ENCODE data around the gene MED6. TPM values are rescaled to one million over a fixed set of nuclear protein-coding genes. Genes with fewer than 3 reads are reported as not detected.

The MED6 gene
- polyA plus RNA-seq, 1 donor, result 31.6 TPM

DNA sequence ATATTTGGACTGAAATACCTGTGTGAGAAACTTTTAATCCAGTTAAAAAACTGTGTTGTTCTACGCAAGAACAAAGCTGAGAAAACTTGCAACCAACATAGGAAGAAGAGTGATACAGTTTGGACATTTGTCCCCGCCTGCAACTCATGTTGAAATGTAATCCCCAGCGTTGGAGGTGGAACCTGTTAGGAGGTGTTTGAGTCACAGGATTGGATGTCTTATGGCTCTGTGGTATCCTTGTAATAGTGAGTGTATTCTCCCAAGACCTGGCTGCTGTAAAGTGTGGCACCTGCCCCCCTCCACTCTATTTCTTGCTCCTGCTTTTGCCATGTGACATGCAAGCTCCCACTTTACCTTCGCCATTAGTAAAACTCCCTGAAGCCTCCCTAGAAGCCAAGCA is 37.0 kb downstream of the MED6 start:
- Histone ChIP-seq H3K36me3 (ENCODE audit: control insufficient read depth, insufficient read depth, low read length) (peaks cover 20% of the 10 kb centered on the region), H3K27ac (ENCODE audit: low read length) (no peak overlapping the region), H3K9me3 (ENCODE audit: control insufficient read depth, low read depth, low read length) (peaks cover 20% of the 10 kb centered on the region), H3K4me1 (ENCODE audit: control insufficient read depth, insufficient read depth, low read length) (no peaks in the 10 kb centered on the region), H3K27me3 (ENCODE audit: control insufficient read depth, insufficient read depth, low read length) (no peaks in the 10 kb centered on the region), H3K4me3 (ENCODE audit: low read length) (no peak overlapping the region)
- no CpG with 5 or more reads among the region's 4 CpGs for WGBS (ENCODE audit: insufficient coverage, low lambda C conversion rate)
- no peak for DNase-seq

DNA sequence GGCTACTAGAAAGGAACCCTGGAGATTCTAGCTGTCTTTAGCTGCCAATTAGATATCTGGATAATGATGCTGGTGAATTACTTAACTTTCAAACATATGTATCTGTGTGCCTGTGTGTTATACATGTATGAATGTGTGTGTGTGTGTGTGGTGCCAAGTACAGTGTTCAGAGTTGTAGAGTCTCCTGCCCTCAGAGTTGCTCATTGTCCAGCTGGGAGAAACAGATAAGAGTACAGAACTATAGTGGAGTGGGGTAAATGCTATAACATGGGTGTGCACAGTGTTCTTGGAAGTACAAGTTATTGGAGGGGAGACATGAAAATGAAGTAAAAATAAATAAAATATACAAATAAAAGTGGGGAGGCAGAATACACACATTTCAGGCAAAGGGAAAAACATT is 42.1 kb downstream of the MED6 start:
- DNase-seq, result no peak
- Histone ChIP-seq H3K9me3 (ENCODE audit: control insufficient read depth, low read depth, low read length) (peaks cover 11% of the 10 kb centered on the region), H3K36me3 (ENCODE audit: control insufficient read depth, insufficient read depth, low read length) (peaks cover 3% of the 10 kb centered on the region), H3K27me3 (ENCODE audit: control insufficient read depth, insufficient read depth, low read length) (no peaks in the 10 kb centered on the region), H3K4me3 (ENCODE audit: low read length) (no peak overlapping the region), H3K27ac (ENCODE audit: low read length) (no peak overlapping the region), H3K4me1 (ENCODE audit: control insufficient read depth, insufficient read depth, low read length) (no peaks in the 10 kb centered on the region)

GRCh38 chr14:70555890-70556289 is 44.6 kb downstream of the MED6 start:
- H3K9me3 ChIP-seq (ENCODE audit: control insufficient read depth, low read depth, low read length), result peaks cover 3% of the 10 kb centered on the region
- H3K36me3 ChIP-seq (ENCODE audit: control insufficient read depth, insufficient read depth, low read length), result no peaks in the 10 kb centered on the region
- no peak overlapping the region for H3K27ac ChIP-seq (ENCODE audit: low read length)
- no CpG with 5 or more reads among the region's 19 CpGs for WGBS (ENCODE audit: insufficient coverage, low lambda C conversion rate)
- no peaks in the 10 kb centered on the region for H3K4me1 ChIP-seq (ENCODE audit: control insufficient read depth, insufficient read depth, low read length)
- no peaks in the 10 kb centered on the region for H3K27me3 ChIP-seq (ENCODE audit: control insufficient read depth, insufficient read depth, low read length)
- no peak overlapping the region for H3K4me3 ChIP-seq (ENCODE audit: low read length)
- DNase-seq, result peak in 1 of 2 donors; percentile 8

GRCh38 chr14:70538087-70538486 is 62.4 kb downstream of the MED6 start:
- WGBS (ENCODE audit: insufficient coverage, low lambda C conversion rate), result 93% methylated on average over 3 of the region's 5 CpGs
- Histone ChIP-seq H3K4me1 (ENCODE audit: control insufficient read depth, insufficient read depth, low read length) (no peaks in the 10 kb centered on the region), H3K4me3 (ENCODE audit: low read length) (no peak overlapping the region), H3K9me3 (ENCODE audit: control insufficient read depth, low read depth, low read length) (peaks cover 10% of the 10 kb centered on the region), H3K27ac (ENCODE audit: low read length) (no peak overlapping the region), H3K27me3 (ENCODE audit: control insufficient read depth, insufficient read depth, low read length) (no peaks in the 10 kb centered on the region), H3K36me3 (ENCODE audit: control insufficient read depth, insufficient read depth, low read length) (no peaks in the 10 kb centered on the region)
- no peak for DNase-seq

GRCh38 chr14:70536830-70537229 is 63.6 kb downstream of the MED6 start:
- WGBS (ENCODE audit: insufficient coverage, low lambda C conversion rate), result no CpG with 5 or more reads among the region's 1 CpG
- no peak for DNase-seq

GRCh38 chr14:70534904-70535303 is 65.6 kb downstream of the MED6 start, which contains the start of gene ADAM20:
Gene ADAM20, minus strand, starts transcription at chr14:70535004. Its CDS starts 10,247 bp downstream, at chr14:70524757.
- Histone ChIP-seq H3K27ac (ENCODE audit: low read length) (no peak within 1 kb of the TSS), H3K27me3 (ENCODE audit: control insufficient read depth, insufficient read depth, low read length) (no peaks in the 10 kb centered on the region), H3K9me3 (ENCODE audit: control insufficient read depth, low read depth, low read length) (peaks cover 10% of the 10 kb centered on the region), H3K4me3 (ENCODE audit: low read length) (no peak within 1 kb of the TSS), H3K36me3 (ENCODE audit: control insufficient read depth, insufficient read depth, low read length) (no peaks in the 10 kb centered on the region), H3K4me1 (ENCODE audit: control insufficient read depth, insufficient read depth, low read length) (no peaks in the 10 kb centered on the region)
- no peak for DNase-seq

More at GRCh38 chr14:70536830-70537229, 63.6 kb downstream of the MED6 start:
- H3K27ac ChIP-seq (ENCODE audit: low read length), result no peak overlapping the region
- H3K4me3 ChIP-seq (ENCODE audit: low read length), result no peak overlapping the region
- no peaks in the 10 kb centered on the region for H3K36me3 ChIP-seq (ENCODE audit: control insufficient read depth, insufficient read depth, low read length)
- no peaks in the 10 kb centered on the region for H3K4me1 ChIP-seq (ENCODE audit: control insufficient read depth, insufficient read depth, low read length)
- H3K9me3 ChIP-seq (ENCODE audit: control insufficient read depth, low read depth, low read length), result peaks cover 10% of the 10 kb centered on the region
- no peaks in the 10 kb centered on the region for H3K27me3 ChIP-seq (ENCODE audit: control insufficient read depth, insufficient read depth, low read length)

Other genes starting within 250 kb of the MED6 start
- gene COX16, start 241.0 kb downstream of the MED6 start, polyA plus RNA-seq, result 63.5 TPM
- 42.5 TPM for gene SYNJ2BP, start 183.6 kb downstream of the MED6 start, polyA plus RNA-seq
- 0.09 TPM for gene ADAM21, start 148.5 kb downstream of the MED6 start, polyA plus RNA-seq
- 0.06 TPM for gene ADAM20, start 65.7 kb downstream of the MED6 start, polyA plus RNA-seq
- gene TTC9, start 41.3 kb upstream of the MED6 start, polyA plus RNA-seq, result 1.9 TPM
- gene MAP3K9, start 208.9 kb upstream of the MED6 start, polyA plus RNA-seq, result 3.7 TPM

All from large intestine (tissue), 3 donors.